Small intestine (tissue), 7 donors: ENCODE data around the gene AP1B1. TPM values are rescaled to one million over a fixed set of nuclear protein-coding genes. Genes with fewer than 3 reads are reported as not detected.
A peak's percentile ranks its signal among the peaks of the same experiment; 100 is the strongest.
"Not testable (repeated sequence)": the region's sequence is repeated elsewhere in the genome, so short reads cannot be mapped to it uniquely, and the experiment has no call there.

Experiments
- DNase-seq, 2 donors: peaks; one replicate each; pipeline versions ENCODE4 v3.0.0 to v3.0.0-alpha.2; 2013
- FAIRE-seq: peaks from 2 replicates; lab custom pipeline; 2012; peaks lifted over from hg19 to GRCh38; lab: Jason Lieb, UNC
- H3K27ac ChIP-seq, 3 donors: one replicate each; pipeline ENCODE4 v1.5.1; 2013; ENCODE audit warnings: low read length in 2 of 3, mild to moderate bottlenecking in 2 of 3, control low read depth in 1 of 3, inconsistent platforms in 1 of 3, low read depth in 1 of 3, moderate library complexity in 1 of 3
- H3K27me3 ChIP-seq, 3 donors: one replicate each; pipeline ENCODE4 v1.6.1; 2013; ENCODE audit warnings: low read length in 3 of 3, inconsistent platforms in 1 of 3; ENCODE audit not compliant: control insufficient read depth in 3 of 3, insufficient read depth in 3 of 3
- H3K36me3 ChIP-seq, 3 donors: one replicate each; pipeline ENCODE4 v1.6.1; 2013; ENCODE audit warnings: low read length in 3 of 3, inconsistent platforms in 1 of 3, low read depth in 1 of 3, mild to moderate bottlenecking in 1 of 3, moderate library complexity in 1 of 3; ENCODE audit not compliant: control insufficient read depth in 3 of 3, insufficient read depth in 2 of 3
- H3K4me1 ChIP-seq, 3 donors: one replicate each; pipeline ENCODE4 v1.6.1; 2013; ENCODE audit warnings: low read length in 2 of 3, inconsistent platforms in 1 of 3, low read depth in 1 of 3, mild to moderate bottlenecking in 1 of 3, moderate library complexity in 1 of 3; ENCODE audit not compliant: control insufficient read depth in 3 of 3, insufficient read depth in 2 of 3
- H3K4me3 ChIP-seq, 3 donors: one replicate each; pipeline ENCODE4 v1.5.1; 2013; ENCODE audit warnings: low read length in 3 of 3, control low read depth in 1 of 3, inconsistent platforms in 1 of 3, low read depth in 1 of 3, mild to moderate bottlenecking in 1 of 3, moderate library complexity in 1 of 3
- H3K9me3 ChIP-seq, 2 donors: one replicate each; pipeline ENCODE4 v1.6.1; 2013; ENCODE audit warnings: low read depth in 1 of 2, low read length in 1 of 2; ENCODE audit not compliant: control insufficient read depth in 2 of 2, insufficient read depth in 1 of 2
- WGBS, 3 donors: extraction: QIAGEN DNeasy Blood & Tissue Kit; methylation state at CpG; one replicate each; pipeline ENCODE4 v1.1.7; 2013; 5-methylcytosine and 5-hydroxymethylcytosine counted together
- polyA plus RNA-seq, 4 donors: library from polyadenylated mRNA; stranded (reverse) in 3 of 4; unstranded in 1 of 4; fragments of 200-250 nt in 3 of 4; fragments of 120-200 nt in 1 of 4; gene quantifications; one replicate each; pipeline versions ENCODE4 v1.2.1 to v1.2.3, GENCODE V29; 2013
- donor health status: healthy with polysubstance abuse.
- donor health status: control.
- donor health status: control.
- donor health status: Bipolar disorder and iron deficiency.
- donor health status: healthy.

AP1B1 gene
- polyA plus RNA-seq, 4 donors, result 51.6 to 61.6 (median 57.6) TPM

- Histone ChIP-seq H3K27me3 (no peaks in the 10 kb centered on the region), H3K36me3 (peaks cover 0 to 27% (median 0%) of the 10 kb centered on the region in 3 donors), H3K4me1 (peaks cover 4 to 67% (median 20%) of the 10 kb centered on the region in 3 donors), H3K4me3 (no peak overlapping the region), H3K27ac (peak overlapping the region in 1 of 3 donors; percentile 30), H3K9me3 (no peaks in the 10 kb centered on the region)
- peak; percentile 42 to 79 for DNase-seq
- FAIRE-seq, result no peak
- 66 to 75% (median 68%) methylated on average over 3 of the region's 3 CpGs for WGBS, 3 donors
Observed at GRCh38 chr22:29385151-29385704, 3.1 kb downstream of the AP1B1 start.

DNA sequence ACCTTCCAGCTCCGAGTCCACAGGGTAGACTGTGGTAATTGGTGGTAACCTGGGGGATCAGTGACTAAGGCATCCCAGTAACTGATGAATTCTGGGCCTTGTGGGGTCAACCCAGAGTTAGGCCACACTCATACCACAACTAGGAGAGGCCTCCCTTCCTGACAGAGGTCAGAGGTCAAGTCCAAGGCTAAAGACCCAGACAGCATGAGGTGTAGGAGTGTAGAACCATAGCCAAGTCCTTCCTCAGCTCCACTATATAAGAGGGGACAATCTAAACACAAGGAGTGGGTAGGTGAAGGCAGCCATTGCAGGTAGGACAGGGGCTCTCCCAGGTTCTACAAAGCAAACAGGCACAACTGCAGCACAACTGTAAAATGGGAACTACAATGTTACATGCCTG, 4.6 kb downstream of the AP1B1 start:
- WGBS, 3 donors, result 75 to 91% (median 79%) methylated on average over 1 of the region's 1 CpG
- Histone ChIP-seq H3K36me3 (peaks cover 0 to 41% (median 3%) of the 10 kb centered on the region in 3 donors), H3K4me1 (peaks cover 0 to 62% (median 19%) of the 10 kb centered on the region in 3 donors), H3K27me3 (no peaks in the 10 kb centered on the region), H3K4me3 (no peak overlapping the region), H3K27ac (peak overlapping the region; percentile 38 to 95 (median 56)), H3K9me3 (no peaks in the 10 kb centered on the region)
- FAIRE-seq (no peak), DNase-seq (no peak)

- no peaks in the 10 kb centered on the region for H3K27me3 ChIP-seq
- H3K27ac ChIP-seq, result peak overlapping the region; percentile 88 to 95 (median 89)
- FAIRE-seq (no peak), DNase-seq (peak; percentile 87 to 94)
- H3K4me3 ChIP-seq, result peak overlapping the region in 1 of 3 donors; percentile 3
- H3K4me1 ChIP-seq, result peaks cover 0 to 62% (median 19%) of the 10 kb centered on the region in 3 donors
- H3K9me3 ChIP-seq, result no peaks in the 10 kb centered on the region
- 24 to 56% (median 34%) methylated on average over 6 of the region's 6 CpGs for WGBS, 3 donors
- H3K36me3 ChIP-seq, result peaks cover 4 to 48% (median 7%) of the 10 kb centered on the region in 3 donors
Observed at GRCh38 chr22:29382580-29383302, 5.6 kb downstream of the AP1B1 start.

GRCh38 chr22:29380856-29381255, 7.5 kb downstream of the AP1B1 start:
- Histone ChIP-seq H3K27ac (no peak overlapping the region), H3K4me1 (peaks cover 0 to 49% (median 15%) of the 10 kb centered on the region in 3 donors), H3K9me3 (no peaks in the 10 kb centered on the region), H3K27me3 (no peaks in the 10 kb centered on the region), H3K4me3 (no peak overlapping the region), H3K36me3 (peaks cover 7 to 54% (median 9%) of the 10 kb centered on the region in 3 donors)
- DNase-seq (no peak), FAIRE-seq (no peak)
- WGBS, 3 donors, result 70 to 81% (median 71%) methylated on average over 6 of the region's 6 CpGs

- no peaks in the 10 kb centered on the region for H3K9me3 ChIP-seq
- 92 to 94% (median 93%) methylated on average over 5 to 6 of the region's 6 CpGs for WGBS, 3 donors
- peaks cover 0 to 43% (median 15%) of the 10 kb centered on the region in 3 donors for H3K4me1 ChIP-seq
- DNase-seq (no peak), FAIRE-seq (no peak)
- no peak overlapping the region for H3K4me3 ChIP-seq
- no peak overlapping the region for H3K27ac ChIP-seq
- H3K27me3 ChIP-seq, result no peaks in the 10 kb centered on the region
- H3K36me3 ChIP-seq, result peaks cover 7 to 57% (median 9%) of the 10 kb centered on the region in 3 donors
Observed at GRCh38 chr22:29380032-29380781, 8.2 kb downstream of the AP1B1 start.

- no peak for FAIRE-seq
- H3K4me1 ChIP-seq, result peaks cover 0 to 35% (median 11%) of the 10 kb centered on the region in 3 donors
Observed at GRCh38 chr22:29379258-29379657, 9.1 kb downstream of the AP1B1 start.

DNA sequence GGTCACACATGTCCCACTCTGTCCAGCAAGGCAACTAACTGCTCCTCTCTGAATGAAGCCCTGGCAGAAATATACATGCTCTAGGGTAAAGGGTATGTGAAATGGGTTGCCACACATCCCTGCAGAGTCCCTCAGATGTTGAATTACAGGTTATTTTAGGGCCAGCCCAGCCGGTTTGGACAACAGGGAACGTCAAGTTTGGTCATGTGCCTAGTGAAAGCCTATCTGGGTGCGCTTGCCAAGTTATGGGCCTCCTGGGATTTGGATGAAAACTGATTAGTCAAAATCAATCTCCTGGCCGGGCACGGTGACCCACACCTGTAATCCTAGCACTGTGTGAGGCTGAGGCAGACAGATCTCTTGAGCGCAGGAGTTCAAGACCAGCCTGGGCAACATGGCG, 10.4 kb downstream of the AP1B1 start:
- H3K4me1 ChIP-seq, result peaks cover 0 to 23% (median 6%) of the 10 kb centered on the region in 3 donors
- no peaks in the 10 kb centered on the region for H3K27me3 ChIP-seq
- DNase-seq (no peak), FAIRE-seq (no peak)
- H3K4me3 ChIP-seq, result no peak overlapping the region
- whole genome bisulfite sequencing, 3 donors, result 67 to 80% (median 69%) methylated on average over 7 of the region's 7 CpGs
- H3K27ac ChIP-seq, result no peak overlapping the region
- peaks cover 9 to 58% (median 10%) of the 10 kb centered on the region in 3 donors for H3K36me3 ChIP-seq
- H3K9me3 ChIP-seq, result no peaks in the 10 kb centered on the region

More at GRCh38 chr22:29379258-29379657, 9.1 kb downstream of the AP1B1 start:
- Histone ChIP-seq H3K4me3 (no peak overlapping the region), H3K27me3 (no peaks in the 10 kb centered on the region), H3K27ac (no peak overlapping the region), H3K36me3 (peaks cover 7 to 56% (median 9%) of the 10 kb centered on the region in 3 donors), H3K9me3 (no peaks in the 10 kb centered on the region)
- no peak for DNase-seq
- WGBS, 3 donors, result 82 to 87% (median 84%) methylated on average over 7 of the region's 7 CpGs

GRCh38 chr22:29376705-29377104, 11.7 kb downstream of the AP1B1 start:
- peaks cover 9 to 61% (median 10%) of the 10 kb centered on the region in 3 donors for H3K36me3 ChIP-seq
- not testable (repeated sequence) for H3K27ac ChIP-seq, H3K27me3 ChIP-seq, H3K4me3 ChIP-seq, H3K9me3 ChIP-seq, DNase-seq, FAIRE-seq
- WGBS, 3 donors, result 73 to 86% (median 86%) methylated on average over 5 of the region's 5 CpGs
- H3K4me1 ChIP-seq, result peaks cover 0 to 13% (median 4%) of the 10 kb centered on the region in 3 donors
